ENCODE data around the gene FBF1.

Gene FBF1

GRCh38 chr17:75913537-75914210, 27.2 kb downstream of the FBF1 start:
- DNase-seq = no peak

- no peak for DNase-seq
These were observed 30.1 kb downstream of the FBF1 start for GRCh38 chr17:75910699-75911098.

GRCh38 chr17:75909812-75910274, 31.0 kb downstream of the FBF1 start:
- DNase-seq = no peak

GRCh38 chr17:75909051-75909811, 31.6 kb downstream of the FBF1 start:
- DNase-seq = no peak

- DNase-seq = no peak
These were observed 32.6 kb downstream of the FBF1 start for GRCh38 chr17:75908201-75908600.

- no peak for DNase-seq
These were observed 34.5 kb downstream of the FBF1 start for GRCh38 chr17:75906143-75906884.

GRCh38 chr17:75904749-75905521, 35.9 kb downstream of the FBF1 start, which contains the start of gene MRPL38:
TSS of gene MRPL38 (minus strand) at chr17:75904884. CDS start at chr17:75904875, 9 bp downstream.
- peak; percentile 97 for DNase-seq

- DNase-seq = no peak
These were observed 38.4 kb downstream of the FBF1 start for GRCh38 chr17:75902406-75902805.

- no peak for DNase-seq
These were observed 39.1 kb downstream of the FBF1 start for GRCh38 chr17:75901727-75902126.

- no peak for DNase-seq
These were observed 39.9 kb downstream of the FBF1 start for GRCh38 chr17:75900691-75901533.

GRCh38 chr17:75899767-75900468, 40.9 kb downstream of the FBF1 start:
- DNase-seq = no peak

GRCh38 chr17:75899353-75899752, 41.5 kb downstream of the FBF1 start:
- DNase-seq = no peak

- DNase-seq = no peak
These were observed 42.1 kb downstream of the FBF1 start for GRCh38 chr17:75898791-75899190.

- DNase-seq = no peak
These were observed 42.8 kb downstream of the FBF1 start for GRCh38 chr17:75898065-75898464.

GRCh38 chr17:75897160-75898019, 43.5 kb downstream of the FBF1 start:
- no peak for DNase-seq

- DNase-seq = peak; percentile 65 to 73
These were observed 44.3 kb downstream of the FBF1 start, which contains the start of gene TRIM65 for GRCh38 chr17:75896415-75897159. TSS of gene TRIM65 (minus strand) at chr17:75896951. CDS start at chr17:75896937, 14 bp downstream.

- peak; percentile 62 to 70 for DNase-seq
These were observed 45.3 kb downstream of the FBF1 start for GRCh38 chr17:75895370-75896155.

GRCh38 chr17:75894049-75894733, 46.7 kb downstream of the FBF1 start:
- no peak for DNase-seq
